GM21515 (cell line): Measurements from ENCODE around the gene DHX35.

Source experiments
- ATAC-seq: cut with Tn5 transposase; IDR thresholded peaks from one replicate; pipeline ENCODE4 v1.9.1; 2021; ENCODE audit not compliant: unreplicated experiment

The DHX35 gene

GRCh38 chr20:39050555-39050902 is 88.4 kb downstream of the DHX35 start:
- ATAC-seq: no peak

- ATAC-seq: no peak
Measured at GRCh38 chr20:39052676-39053075, 90.5 kb downstream of the DHX35 start.

GRCh38 chr20:39057143-39057542 is 95.0 kb downstream of the DHX35 start:
- no peak for ATAC-seq

GRCh38 chr20:39057911-39058310 is 95.8 kb downstream of the DHX35 start:
- ATAC-seq: no peak

- no peak for ATAC-seq
Measured at GRCh38 chr20:39059036-39059435, 96.9 kb downstream of the DHX35 start.

- ATAC-seq: no peak
Measured at GRCh38 chr20:39066471-39067242, 104.5 kb downstream of the DHX35 start.

- no peak for ATAC-seq
Measured at GRCh38 chr20:39067526-39068216, 105.5 kb downstream of the DHX35 start.

- no peak for ATAC-seq
Measured at GRCh38 chr20:39069976-39070375, 107.8 kb downstream of the DHX35 start.

- no peak for ATAC-seq
Measured at GRCh38 chr20:39070484-39071231, 108.5 kb downstream of the DHX35 start.

GRCh38 chr20:39072132-39072531 is 110.0 kb downstream of the DHX35 start:
- ATAC-seq: no peak

- no peak for ATAC-seq
Measured at GRCh38 chr20:39072653-39073052, 110.5 kb downstream of the DHX35 start.

- no peak for ATAC-seq
Measured at GRCh38 chr20:39075731-39076130, 113.6 kb downstream of the DHX35 start.

GRCh38 chr20:39076958-39077357 is 114.8 kb downstream of the DHX35 start:
- ATAC-seq: no peak

- no peak for ATAC-seq
Measured at GRCh38 chr20:39080326-39080725, 118.2 kb downstream of the DHX35 start.

GRCh38 chr20:39081255-39081654 is 119.1 kb downstream of the DHX35 start:
- ATAC-seq: no peak

- ATAC-seq: no peak
Measured at GRCh38 chr20:39082622-39083398, 120.7 kb downstream of the DHX35 start.

- no peak for ATAC-seq
Measured at GRCh38 chr20:39083761-39084160, 121.6 kb downstream of the DHX35 start.

- ATAC-seq: no peak
Measured at GRCh38 chr20:39089029-39089428, 126.9 kb downstream of the DHX35 start.
